HG02870 (cell line): Measurements from ENCODE around the gene CERS6.

Experiments used
- ATAC-seq: cut with Tn5 transposase; IDR thresholded peaks from one replicate; pipeline ENCODE4 v1.9.1; 2021; ENCODE audit warnings: mild to moderate bottlenecking, moderate library complexity; ENCODE audit not compliant: unreplicated experiment

CERS6 gene

GRCh38 chr2:168692132-168692744 lies 236.2 kb downstream of the CERS6 start:
- peak; percentile 97 for ATAC-seq

GRCh38 chr2:168694173-168694572 lies 238.1 kb downstream of the CERS6 start:
- ATAC-seq, result no peak

GRCh38 chr2:168694866-168695265 lies 238.8 kb downstream of the CERS6 start:
- ATAC-seq, result no peak

GRCh38 chr2:168697668-168698121 lies 241.6 kb downstream of the CERS6 start:
- ATAC-seq, result no peak

- no peak for ATAC-seq
These were observed 242.9 kb downstream of the CERS6 start for GRCh38 chr2:168698969-168699368.

GRCh38 chr2:168699844-168700417 lies 243.9 kb downstream of the CERS6 start:
- ATAC-seq, result no peak

GRCh38 chr2:168700615-168701245 lies 244.7 kb downstream of the CERS6 start:
- no peak for ATAC-seq

- no peak for ATAC-seq
These were observed 246.5 kb downstream of the CERS6 start for GRCh38 chr2:168702579-168702978.

GRCh38 chr2:168703926-168704325 lies 247.9 kb downstream of the CERS6 start:
- no peak for ATAC-seq

- no peak for ATAC-seq
These were observed 249.7 kb downstream of the CERS6 start for GRCh38 chr2:168705534-168706470.

GRCh38 chr2:168706806-168707205 lies 250.7 kb downstream of the CERS6 start:
- no peak for ATAC-seq

GRCh38 chr2:168708080-168708479 lies 252.0 kb downstream of the CERS6 start:
- no peak for ATAC-seq

- ATAC-seq, result no peak
These were observed 254.8 kb downstream of the CERS6 start for GRCh38 chr2:168710754-168711467.

- ATAC-seq, result peak; percentile 98
These were observed 256.0 kb downstream of the CERS6 start for GRCh38 chr2:168712053-168712452.

GRCh38 chr2:168713325-168713724 lies 257.3 kb downstream of the CERS6 start:
- no peak for ATAC-seq

GRCh38 chr2:168715849-168716248 lies 259.8 kb downstream of the CERS6 start:
- no peak for ATAC-seq

- no peak for ATAC-seq
These were observed 260.8 kb downstream of the CERS6 start for GRCh38 chr2:168716839-168717238.

- no peak for ATAC-seq
These were observed 261.9 kb downstream of the CERS6 start for GRCh38 chr2:168717790-168718502.

- no peak for ATAC-seq
These were observed 262.6 kb downstream of the CERS6 start for GRCh38 chr2:168718622-168719021.

- no peak for ATAC-seq
These were observed 263.4 kb downstream of the CERS6 start for GRCh38 chr2:168719446-168719845.
